ENCODE data around the gene RAB27B.

Gene RAB27B

GRCh38 chr18:54916507-54916906 is 88.2 kb downstream of the RAB27B start:
- DNase-seq: no peak

GRCh38 chr18:54918060-54918459 is 89.8 kb downstream of the RAB27B start:
- no peak for DNase-seq

- no peak for DNase-seq
Observed at GRCh38 chr18:54919412-54919811, 91.1 kb downstream of the RAB27B start.

DNA sequence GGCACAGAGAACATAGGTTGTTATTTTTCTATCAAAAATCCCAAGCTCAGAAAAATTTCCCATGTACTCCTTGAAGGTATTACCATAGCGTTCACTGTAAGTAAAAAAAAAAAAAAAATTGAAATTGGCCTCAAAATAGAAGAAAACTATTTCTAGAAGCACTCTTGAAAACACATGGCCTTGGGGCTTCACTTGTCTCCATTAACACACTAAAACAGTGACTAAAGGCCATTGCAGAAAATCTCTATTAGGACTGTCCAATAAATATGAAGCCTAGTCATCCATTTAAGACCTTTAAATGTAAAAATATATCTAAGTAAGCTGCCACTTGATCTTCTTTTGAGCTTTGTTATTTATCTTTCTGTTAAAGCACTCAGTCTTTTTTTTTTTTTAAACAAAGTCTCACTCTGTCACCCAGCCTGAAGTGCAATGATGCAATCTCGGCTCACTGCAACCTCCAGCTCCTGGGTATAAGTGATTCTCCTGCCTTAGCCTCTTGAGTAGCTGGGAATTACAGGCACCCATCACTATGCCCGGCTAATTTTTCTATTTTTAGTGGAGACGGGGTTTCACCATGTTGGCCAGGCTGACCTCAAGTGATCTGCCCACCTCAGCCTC is 95.2 kb downstream of the RAB27B start:
- DNase-seq: no peak

GRCh38 chr18:54924948-54925347 is 96.7 kb downstream of the RAB27B start:
- DNase-seq: no peak

- DNase-seq: no peak
Observed at GRCh38 chr18:54926593-54927325, 98.5 kb downstream of the RAB27B start.

DNA sequence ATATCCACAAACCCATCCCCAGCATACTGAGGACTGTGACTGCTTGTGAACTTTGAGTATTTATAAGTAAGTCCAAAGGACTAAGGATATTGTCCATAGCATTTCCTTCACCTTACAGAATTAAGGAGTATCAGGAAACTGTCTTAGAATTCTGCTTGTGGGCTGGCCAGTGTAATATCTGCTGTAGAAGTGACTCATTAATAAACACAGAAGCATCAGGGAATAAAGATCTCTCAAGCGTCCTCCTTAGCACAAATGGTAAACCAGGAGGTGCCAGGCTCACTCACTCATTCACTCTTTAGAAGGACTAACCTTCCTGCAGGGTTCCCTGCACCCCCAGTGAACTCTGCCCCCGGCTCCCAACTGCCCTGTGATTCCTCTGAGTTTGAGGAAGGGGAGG is 100.0 kb downstream of the RAB27B start:
- no peak for DNase-seq

DNA sequence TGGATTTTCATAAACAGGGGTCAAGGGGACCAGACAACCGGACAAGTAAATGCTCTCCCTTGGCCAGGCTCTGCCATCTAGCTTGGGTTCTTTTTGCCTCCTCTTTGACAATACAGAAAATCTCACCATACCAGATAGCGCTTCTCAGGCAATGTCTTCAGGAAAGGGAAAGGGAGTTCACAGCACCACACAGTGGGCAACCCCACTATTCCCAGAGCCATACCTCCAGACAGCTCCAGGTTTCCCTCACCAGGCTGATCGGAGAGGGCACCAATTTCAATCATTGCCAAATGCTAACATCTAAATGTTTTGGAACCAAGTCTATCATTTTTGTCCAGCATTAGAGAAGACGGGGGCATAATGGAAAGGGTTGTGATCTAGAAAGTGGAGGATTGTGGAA is 102.9 kb downstream of the RAB27B start:
- no peak for DNase-seq

- DNase-seq: no peak
Observed at GRCh38 chr18:54932472-54932871, 104.2 kb downstream of the RAB27B start.

GRCh38 chr18:54938506-54938905 is 110.2 kb downstream of the RAB27B start:
- no peak for DNase-seq

- DNase-seq: no peak
Observed at GRCh38 chr18:54939361-54939917, 111.2 kb downstream of the RAB27B start.

- no peak for DNase-seq
Observed at GRCh38 chr18:54942144-54942543, 113.9 kb downstream of the RAB27B start.

DNA sequence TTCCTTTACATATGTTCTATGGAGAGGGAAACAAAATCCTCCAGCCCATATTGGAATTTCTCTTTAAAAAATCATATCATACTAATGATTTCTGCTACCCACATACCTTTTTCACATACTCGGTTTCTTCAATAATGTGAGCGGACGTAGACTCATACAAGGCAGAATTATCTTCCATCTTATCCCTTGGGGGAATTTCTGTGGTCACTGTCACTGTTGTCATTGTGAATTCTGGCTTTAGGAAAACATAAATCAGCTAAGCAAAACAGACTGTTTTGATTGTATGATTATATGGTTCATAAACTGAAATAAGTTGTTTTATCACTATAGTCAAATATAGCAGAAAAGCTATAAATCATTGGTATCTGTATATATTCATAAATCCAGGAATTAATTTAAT is 114.3 kb downstream of the RAB27B start:
- DNase-seq: no peak
